Activated naive CD4-positive, alpha-beta T cell treated with anti-CD3 and anti-CD28 coated beads, Interleukin-2, amount 10 ng/mL, durations not matched to agents 7 days and 5 days (primary cell): Measurements from ENCODE around the gene GNG11.

Experiments used
- CTCF ChIA-PET: fragments of 350-600 bp; sonication (Branson Sonifier 250); formaldehyde crosslinking; loops from one replicate; lab custom pipeline; 2021; ENCODE audit warnings: antibody characterized with exemption; lab: Charles Lee
- DNase-seq: peaks from one replicate; pipeline ENCODE4 v3.0.0-alpha.2; 2020
- H3K27ac Mint-ChIP-seq: one replicate; pipeline ENCODE4 v1.8.0; 2021; ENCODE audit warnings: mild to moderate bottlenecking, moderate library complexity, mixed read lengths
- H3K27me3 Mint-ChIP-seq: one replicate; pipeline ENCODE4 v1.8.0; 2021; ENCODE audit warnings: mild to moderate bottlenecking, mixed read lengths
- H3K36me3 Mint-ChIP-seq: one replicate; pipeline ENCODE4 v1.8.0; 2021; ENCODE audit warnings: mixed read lengths
- H3K4me1 Mint-ChIP-seq: one replicate; pipeline ENCODE4 v1.8.0; 2021; ENCODE audit warnings: mixed read lengths
- H3K4me3 Mint-ChIP-seq: one replicate; pipeline ENCODE4 v1.8.0; 2021; ENCODE audit warnings: mild to moderate bottlenecking, moderate library complexity, mixed read lengths
- H3K9me3 Mint-ChIP-seq: one replicate; pipeline ENCODE4 v1.8.0; 2021; ENCODE audit warnings: mixed read lengths

Gene GNG11

DNA sequence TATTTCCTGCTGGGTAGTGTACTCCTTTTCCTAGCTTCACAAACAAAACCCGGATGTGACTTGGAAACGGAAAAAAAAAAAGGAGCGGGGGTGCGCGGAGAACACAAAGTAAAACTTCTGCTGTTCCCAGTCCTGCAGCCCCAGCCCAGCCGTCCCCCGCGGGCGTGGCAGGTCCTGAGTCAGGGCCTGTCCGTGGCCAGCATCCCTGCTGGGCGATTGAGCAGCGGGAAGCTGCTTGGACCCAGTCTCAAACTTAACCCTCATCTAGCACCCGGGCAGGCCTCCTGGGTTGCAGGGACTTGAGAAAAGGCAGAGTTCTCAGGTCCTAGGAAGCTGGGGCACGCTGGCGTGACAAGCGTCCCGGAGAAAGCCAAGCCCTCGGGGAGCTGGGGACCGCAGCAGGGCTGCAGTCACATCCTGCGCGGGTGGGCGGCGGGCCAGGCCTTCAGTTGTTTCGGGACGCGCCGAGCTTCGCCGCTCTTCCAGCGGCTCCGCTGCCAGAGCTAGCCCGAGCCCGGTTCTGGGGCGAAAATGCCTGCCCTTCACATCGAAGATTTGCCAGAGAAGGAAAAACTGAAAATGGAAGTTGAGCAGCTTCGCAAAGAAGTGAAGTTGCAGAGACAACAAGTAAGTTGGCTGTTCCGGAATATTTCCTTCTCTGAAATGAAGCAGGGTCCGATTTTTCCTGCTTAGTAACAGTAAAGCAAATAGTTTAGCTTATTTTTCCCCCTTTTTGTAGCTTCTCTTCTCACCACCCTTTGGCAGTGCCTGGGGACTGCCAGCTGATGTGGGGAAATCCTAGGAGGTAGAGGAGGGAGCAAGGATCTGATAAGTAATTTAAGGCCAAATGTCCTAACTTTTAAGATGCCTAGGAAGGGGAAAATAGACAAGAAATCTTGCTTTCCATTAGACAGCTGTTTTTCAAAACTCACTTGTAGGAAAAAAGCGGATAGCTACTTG, at the start of gene GNG11:
Gene GNG11 (plus strand): TSS at position 129 of the 960 bp plus-strand sequence. CDS start 403 bp downstream, at position 532.
- peaks cover 2% of the 10 kb centered on the region for H3K4me1 Mint-ChIP-seq
- no peak within 1 kb of the TSS for H3K27ac Mint-ChIP-seq
- DNase-seq: peak; percentile 30
- CTCF ChIA-PET: interaction anchor here (1.1 kb wide), 1 partner anchor 19 kb away, joined by 3 read pairs; no protein-coding TSS in a partner anchor
- peaks cover 20% of the 10 kb centered on the region for H3K27me3 Mint-ChIP-seq
- H3K4me3 Mint-ChIP-seq: peak within 1 kb of the TSS; percentile 45
- no peaks in the 10 kb centered on the region for H3K9me3 Mint-ChIP-seq
- no peaks in the 10 kb centered on the region for H3K36me3 Mint-ChIP-seq

GRCh38 chr7:93873998-93874574, 47.4 kb upstream of the GNG11 start:
- Mint-ChIP-seq H3K27me3 (no peaks in the 10 kb centered on the region), H3K4me1 (no peaks in the 10 kb centered on the region), H3K27ac (no peak overlapping the region), H3K36me3 (no peaks in the 10 kb centered on the region), H3K4me3 (no peak overlapping the region), H3K9me3 (no peaks in the 10 kb centered on the region)
- DNase-seq: no peak
- CTCF ChIA-PET: no interaction called here

DNA sequence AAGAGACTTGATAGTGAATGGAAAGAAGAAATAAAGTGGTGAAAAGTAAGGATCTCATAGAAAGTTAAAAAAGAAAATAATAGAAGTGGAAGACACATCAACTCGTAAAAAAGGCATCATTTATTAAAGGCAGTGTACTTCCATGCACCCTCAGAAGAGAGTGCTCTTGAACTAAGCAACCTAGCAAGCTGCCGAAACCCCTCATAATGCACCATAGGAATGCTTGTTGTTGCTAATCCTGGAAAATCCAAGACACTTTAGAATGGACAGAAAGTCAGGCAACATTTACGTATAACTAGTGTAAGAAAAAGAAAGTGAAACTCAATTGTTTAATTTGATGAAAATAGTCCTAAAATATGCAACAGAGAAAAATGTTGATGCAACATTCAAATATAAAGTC, 43.8 kb upstream of the GNG11 start:
- Mint-ChIP-seq H3K4me1 (no peaks in the 10 kb centered on the region), H3K9me3 (no peaks in the 10 kb centered on the region), H3K4me3 (no peak overlapping the region), H3K36me3 (no peaks in the 10 kb centered on the region), H3K27ac (no peak overlapping the region), H3K27me3 (no peaks in the 10 kb centered on the region)
- no peak for DNase-seq
- CTCF ChIA-PET: no interaction called here

GRCh38 chr7:93879356-93879755, 42.2 kb upstream of the GNG11 start:
- H3K4me3 Mint-ChIP-seq: no peak overlapping the region
- no peaks in the 10 kb centered on the region for H3K27me3 Mint-ChIP-seq
- CTCF ChIA-PET: no interaction called here
- no peak overlapping the region for H3K27ac Mint-ChIP-seq
- DNase-seq: no peak
- H3K9me3 Mint-ChIP-seq: no peaks in the 10 kb centered on the region
- no peaks in the 10 kb centered on the region for H3K4me1 Mint-ChIP-seq
- H3K36me3 Mint-ChIP-seq: no peaks in the 10 kb centered on the region

- H3K36me3 Mint-ChIP-seq: no peaks in the 10 kb centered on the region
- CTCF ChIA-PET: no interaction called here
- no peaks in the 10 kb centered on the region for H3K27me3 Mint-ChIP-seq
- no peak for DNase-seq
- H3K9me3 Mint-ChIP-seq: no peaks in the 10 kb centered on the region
- H3K4me1 Mint-ChIP-seq: no peaks in the 10 kb centered on the region
- H3K27ac Mint-ChIP-seq: no peak overlapping the region
- no peak overlapping the region for H3K4me3 Mint-ChIP-seq
Observed at GRCh38 chr7:93882468-93882867, 39.1 kb upstream of the GNG11 start.

- no peaks in the 10 kb centered on the region for H3K4me1 Mint-ChIP-seq
Observed at GRCh38 chr7:93883078-93883916, 38.2 kb upstream of the GNG11 start.

DNA sequence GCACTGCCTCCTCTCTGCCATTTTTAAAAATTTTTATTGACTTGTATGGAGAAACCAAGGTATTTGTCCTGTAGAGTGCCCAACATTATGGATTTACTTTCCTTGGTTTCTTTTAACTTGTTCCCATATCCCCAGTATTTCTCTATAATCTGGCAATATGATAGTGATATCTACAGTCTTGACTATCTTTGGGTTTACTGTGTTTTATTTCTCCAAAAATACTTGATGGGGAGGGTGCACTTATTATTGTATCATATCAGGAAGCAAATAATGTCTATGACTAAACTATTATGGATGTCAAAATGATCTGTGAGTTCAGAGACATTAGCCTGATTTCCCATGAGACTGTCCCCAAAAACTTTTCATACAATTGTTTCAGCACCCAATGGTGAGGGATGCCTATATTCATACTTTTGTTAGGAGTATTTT, 37.6 kb upstream of the GNG11 start:
- Mint-ChIP-seq H3K27me3 (peaks cover 6% of the 10 kb centered on the region), H3K4me1 (no peaks in the 10 kb centered on the region), H3K27ac (no peak overlapping the region), H3K4me3 (no peak overlapping the region), H3K36me3 (no peaks in the 10 kb centered on the region), H3K9me3 (no peaks in the 10 kb centered on the region)
- no peak for DNase-seq
- CTCF ChIA-PET: interaction anchor here (1.7 kb wide), 1 partner anchor 12 kb away, joined by 3 read pairs; no protein-coding TSS in a partner anchor

More at GRCh38 chr7:93883078-93883916, 38.2 kb upstream of the GNG11 start:
- Mint-ChIP-seq H3K36me3 (no peaks in the 10 kb centered on the region), H3K9me3 (no peaks in the 10 kb centered on the region), H3K27me3 (peaks cover 2% of the 10 kb centered on the region), H3K27ac (no peak overlapping the region), H3K4me3 (no peak overlapping the region)
- CTCF ChIA-PET: no interaction called here
- no peak for DNase-seq

DNA sequence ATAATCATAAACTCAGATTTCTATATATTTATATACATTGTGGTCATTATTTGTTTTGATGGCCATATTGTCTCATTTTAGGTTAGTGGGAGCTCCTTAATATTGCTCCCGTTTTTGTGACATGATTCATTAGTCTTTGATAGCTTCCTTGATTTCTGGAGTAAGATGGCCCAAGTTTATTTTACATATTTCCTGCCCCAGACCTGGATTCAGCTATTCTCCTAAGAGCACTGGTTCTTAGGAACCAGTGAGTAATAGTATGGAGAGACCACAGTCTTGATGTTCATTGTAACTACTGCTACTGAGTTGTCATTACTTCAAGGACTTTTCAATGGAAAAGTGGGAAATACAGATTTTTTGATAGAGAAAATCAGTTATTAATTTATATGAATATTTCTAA, 37.0 kb upstream of the GNG11 start:
- Mint-ChIP-seq H3K9me3 (no peaks in the 10 kb centered on the region), H3K4me1 (no peaks in the 10 kb centered on the region), H3K36me3 (no peaks in the 10 kb centered on the region), H3K4me3 (no peak overlapping the region), H3K27me3 (peaks cover 6% of the 10 kb centered on the region), H3K27ac (no peak overlapping the region)
- CTCF ChIA-PET: interaction anchor here (1.7 kb wide), 1 partner anchor 12 kb away, joined by 3 read pairs; no protein-coding TSS in a partner anchor
- no peak for DNase-seq

- CTCF ChIA-PET: interaction anchor here (0.6 kb wide), 1 partner anchor 457 kb away, joined by 3 read pairs; no protein-coding TSS in a partner anchor
- Mint-ChIP-seq H3K9me3 (no peaks in the 10 kb centered on the region), H3K4me3 (no peak overlapping the region), H3K27ac (no peak overlapping the region), H3K36me3 (no peaks in the 10 kb centered on the region), H3K4me1 (peaks cover 7% of the 10 kb centered on the region), H3K27me3 (peaks cover 27% of the 10 kb centered on the region)
- DNase-seq: no peak
Observed at GRCh38 chr7:93889261-93889660, 32.3 kb upstream of the GNG11 start.

- Mint-ChIP-seq H3K27me3 (peaks cover 27% of the 10 kb centered on the region), H3K4me1 (peaks cover 7% of the 10 kb centered on the region), H3K4me3 (no peak overlapping the region), H3K36me3 (no peaks in the 10 kb centered on the region), H3K27ac (no peak overlapping the region), H3K9me3 (no peaks in the 10 kb centered on the region)
- DNase-seq: no peak
- CTCF ChIA-PET: no interaction called here
Observed at GRCh38 chr7:93890041-93890463, 31.5 kb upstream of the GNG11 start.

DNA sequence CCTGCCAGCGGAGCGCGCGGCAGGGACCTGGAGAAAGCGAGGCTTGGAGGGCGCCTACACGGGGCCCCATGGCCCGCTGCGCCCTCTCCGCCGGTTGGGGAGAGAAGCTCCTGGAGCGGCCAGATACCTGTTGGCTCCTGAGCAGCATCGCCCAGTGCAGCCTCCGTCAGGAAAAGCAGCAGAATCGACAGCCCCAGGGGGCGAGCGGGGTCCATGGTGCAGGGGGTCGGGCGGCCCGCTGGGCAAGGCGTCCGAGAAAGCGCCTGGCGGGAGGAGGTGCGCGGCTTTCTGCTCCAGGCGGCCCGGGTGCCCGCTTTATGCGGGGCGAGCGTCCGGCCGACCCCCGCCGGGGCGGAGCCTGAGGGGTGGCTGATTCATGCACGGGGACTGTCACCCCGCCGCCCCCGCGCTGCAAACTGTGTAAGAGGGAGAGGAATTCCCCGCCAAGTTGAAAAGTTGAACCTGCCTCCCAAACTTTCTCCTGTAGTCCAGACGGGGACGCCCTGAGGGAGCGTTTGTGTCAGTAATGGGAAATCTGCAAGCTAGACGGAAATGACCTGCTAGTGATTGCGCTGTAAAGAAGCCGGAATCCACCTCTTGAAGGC, 31.0 kb upstream of the GNG11 start, which contains the start of gene TFPI2:
Gene TFPI2 (minus strand): TSS at position 290 of the 605 bp plus-strand sequence. CDS start 75 bp downstream, at position 215.
- H3K4me3 Mint-ChIP-seq: no peak within 1 kb of the TSS
- peaks cover 27% of the 10 kb centered on the region for H3K27me3 Mint-ChIP-seq
- H3K27ac Mint-ChIP-seq: no peak within 1 kb of the TSS
- DNase-seq: no peak
- CTCF ChIA-PET: no interaction called here
- peaks cover 7% of the 10 kb centered on the region for H3K4me1 Mint-ChIP-seq
- no peaks in the 10 kb centered on the region for H3K36me3 Mint-ChIP-seq
- no peaks in the 10 kb centered on the region for H3K9me3 Mint-ChIP-seq

DNA sequence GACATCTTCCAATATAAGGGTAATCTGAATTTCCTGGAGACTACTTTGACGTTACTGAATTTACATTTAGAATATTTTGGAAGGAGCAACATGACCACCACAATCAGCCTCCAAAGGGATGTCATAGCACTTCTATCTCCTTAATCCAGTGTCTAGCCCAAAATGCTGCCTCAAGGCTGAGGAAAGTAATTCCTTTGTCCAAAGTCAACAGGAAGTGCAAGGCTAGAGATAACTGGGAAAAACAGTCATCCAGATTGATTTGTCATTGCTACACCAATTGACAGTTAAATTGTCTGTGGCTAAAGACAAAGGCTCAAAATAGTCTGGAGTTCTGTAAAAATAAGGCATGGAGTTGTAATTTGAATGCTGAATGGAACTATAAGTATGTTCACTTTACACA, 27.1 kb upstream of the GNG11 start:
- Mint-ChIP-seq H3K4me3 (no peak overlapping the region), H3K9me3 (no peaks in the 10 kb centered on the region), H3K4me1 (peaks cover 7% of the 10 kb centered on the region), H3K27ac (no peak overlapping the region), H3K36me3 (no peaks in the 10 kb centered on the region), H3K27me3 (peaks cover 21% of the 10 kb centered on the region)
- CTCF ChIA-PET: no interaction called here
- no peak for DNase-seq

DNA sequence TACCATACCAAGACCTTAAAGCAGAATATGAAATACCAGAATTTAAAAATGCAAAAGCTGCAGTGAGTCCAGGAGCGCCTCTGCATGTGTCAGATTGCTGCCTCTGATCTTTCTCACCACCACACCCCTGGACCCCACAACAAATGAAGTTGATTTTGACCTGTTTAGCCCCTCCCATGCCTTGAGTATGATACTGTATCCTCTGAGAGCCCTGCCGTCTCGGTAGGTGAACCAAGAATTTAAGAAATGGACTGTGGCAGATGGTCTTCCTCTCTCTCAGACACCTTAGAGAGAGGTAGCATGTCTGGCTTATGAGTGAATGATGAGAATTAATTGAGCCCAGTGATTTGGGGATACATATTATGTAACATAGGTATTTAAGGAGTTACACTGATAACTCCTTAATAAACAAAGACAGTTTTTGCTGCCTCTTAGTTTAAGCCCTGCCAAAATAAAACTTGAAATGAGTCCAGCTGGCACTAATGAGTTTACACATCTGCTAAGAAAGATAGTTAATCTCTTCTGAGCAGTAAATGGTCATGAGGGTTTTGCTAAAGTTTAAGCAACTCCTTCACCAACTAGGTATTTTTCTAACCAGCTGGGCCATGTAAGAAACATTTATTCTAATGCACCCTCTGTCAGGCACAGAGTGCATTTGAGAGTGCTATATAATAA, 26.4 kb upstream of the GNG11 start:
- peaks cover 16% of the 10 kb centered on the region for H3K27me3 Mint-ChIP-seq
- H3K36me3 Mint-ChIP-seq: no peaks in the 10 kb centered on the region
- H3K9me3 Mint-ChIP-seq: no peaks in the 10 kb centered on the region
- CTCF ChIA-PET: no interaction called here
- no peak overlapping the region for H3K27ac Mint-ChIP-seq
- DNase-seq: no peak
- peaks cover 3% of the 10 kb centered on the region for H3K4me1 Mint-ChIP-seq
- no peak overlapping the region for H3K4me3 Mint-ChIP-seq
